Measurements from ENCODE around the gene LRP11.

Gene LRP11

GRCh38 chr6:149783551-149783950, 80.6 kb downstream of the LRP11 start:
- DNase-seq (ENCODE audit: low read depth in 2 of 2): no peak

- DNase-seq (ENCODE audit: low read depth in 2 of 2): no peak
Measured at GRCh38 chr6:149782337-149782736, 81.8 kb downstream of the LRP11 start.

- no peak for DNase-seq (ENCODE audit: low read depth in 2 of 2)
Measured at GRCh38 chr6:149781715-149782114, 82.4 kb downstream of the LRP11 start.

- no peak for DNase-seq (ENCODE audit: low read depth in 2 of 2)
Measured at GRCh38 chr6:149779644-149779963, 84.6 kb downstream of the LRP11 start.

- DNase-seq (ENCODE audit: low read depth in 2 of 2): no peak
Measured at GRCh38 chr6:149777624-149778023, 86.5 kb downstream of the LRP11 start.

DNA sequence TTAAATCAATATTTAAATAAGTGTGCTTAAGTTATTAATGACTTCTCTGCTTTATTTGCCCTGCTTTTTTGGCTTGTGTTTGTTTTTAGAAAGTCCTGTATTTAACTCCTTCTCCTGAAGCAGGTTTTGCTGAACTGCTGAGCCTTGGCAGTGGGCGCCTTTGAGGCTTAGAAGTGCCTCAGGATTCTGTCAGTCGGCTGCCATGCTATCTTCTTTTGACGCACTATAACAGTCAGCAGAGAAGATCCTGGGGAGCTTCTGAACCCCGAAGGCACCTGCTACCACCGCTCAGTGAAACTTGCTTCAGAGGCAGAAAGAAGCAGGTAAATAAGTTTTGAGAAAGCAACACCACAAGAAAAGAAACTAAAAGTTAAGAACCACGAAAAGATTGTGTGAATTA, 92.2 kb downstream of the LRP11 start:
- DNase-seq (ENCODE audit: low read depth in 2 of 2): no peak

DNA sequence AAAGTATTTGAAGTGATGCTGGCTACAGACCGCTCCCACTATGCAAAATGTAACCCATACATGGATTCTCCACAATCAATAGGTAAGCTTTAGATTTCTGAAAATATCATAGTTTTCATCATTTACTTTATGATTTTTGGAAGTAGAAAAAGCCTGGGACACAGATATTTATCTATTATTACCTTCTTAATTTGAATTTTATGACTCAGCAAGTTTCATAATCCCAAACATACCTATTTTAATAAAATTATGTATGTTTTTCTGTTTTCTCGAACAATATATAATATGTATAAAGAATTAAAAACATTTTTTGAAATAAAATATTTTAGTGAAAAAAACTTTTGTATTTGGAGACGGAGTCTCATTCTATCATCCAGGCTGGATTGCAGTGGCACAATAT, 93.0 kb downstream of the LRP11 start:
- no peak for DNase-seq (ENCODE audit: low read depth in 2 of 2)

- DNase-seq (ENCODE audit: low read depth in 2 of 2): no peak
Measured at GRCh38 chr6:149769676-149770075, 94.5 kb downstream of the LRP11 start.
